ENCODE measurements around the gene MAN2B1.
"Not testable (repeated sequence)": the region's sequence is repeated elsewhere in the genome, so short reads cannot be mapped to it uniquely, and the experiment has no call there.

The MAN2B1 gene

DNA sequence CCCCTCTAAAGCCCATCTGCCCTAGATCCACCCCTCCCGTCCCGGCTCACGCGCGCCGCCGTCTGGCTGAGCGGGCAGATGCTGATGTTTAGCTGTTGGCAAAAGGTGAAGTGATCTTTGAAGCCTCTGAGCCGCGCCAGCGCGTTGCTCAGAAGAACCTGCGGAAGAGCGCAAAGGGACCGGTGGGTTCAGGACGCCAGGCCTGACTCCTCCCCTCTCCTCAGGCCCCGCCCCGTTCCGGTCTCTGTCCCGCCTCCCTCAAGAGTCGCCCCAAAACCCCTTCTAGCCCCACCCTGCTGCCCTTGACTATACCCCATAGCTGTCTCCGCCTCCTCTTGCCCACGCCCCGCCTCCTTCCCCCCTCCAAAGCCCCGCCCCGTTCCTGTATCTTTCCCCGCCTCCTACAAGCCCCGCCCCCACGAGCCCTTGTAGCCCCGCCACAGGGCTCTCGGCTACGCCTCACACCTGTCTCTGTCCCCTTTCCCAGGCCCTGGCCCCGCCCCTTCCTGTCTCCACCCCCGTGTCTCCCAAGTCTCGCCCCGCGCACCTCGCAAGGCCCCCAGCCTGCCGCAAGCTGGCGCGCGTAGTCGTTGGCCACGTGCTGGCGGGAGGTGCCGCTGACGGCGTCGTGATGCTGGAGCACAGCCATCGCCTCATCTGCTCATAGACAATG, 9.5 kb downstream of the MAN2B1 start:
- DNase-seq: no peak

DNA sequence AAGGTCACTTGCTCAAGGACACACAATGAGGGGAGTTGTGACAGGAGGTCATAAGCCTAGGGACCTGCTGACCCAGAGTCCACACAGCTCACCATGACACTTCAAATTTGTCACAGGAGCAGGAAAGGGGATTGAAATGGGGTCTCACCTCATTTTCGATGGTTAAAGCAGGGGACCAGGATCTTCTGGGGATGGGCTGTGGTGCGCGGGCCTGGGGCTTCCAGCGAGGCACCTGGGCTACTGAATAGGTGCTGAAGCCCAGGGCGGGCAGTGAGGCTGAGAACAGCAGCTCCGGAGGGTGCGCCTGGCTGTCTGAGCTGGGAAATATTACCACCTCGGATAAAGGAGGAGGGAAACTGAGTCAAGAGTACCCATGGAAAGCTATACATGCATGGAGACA, 11.0 kb downstream of the MAN2B1 start:
- no peak for DNase-seq

DNA sequence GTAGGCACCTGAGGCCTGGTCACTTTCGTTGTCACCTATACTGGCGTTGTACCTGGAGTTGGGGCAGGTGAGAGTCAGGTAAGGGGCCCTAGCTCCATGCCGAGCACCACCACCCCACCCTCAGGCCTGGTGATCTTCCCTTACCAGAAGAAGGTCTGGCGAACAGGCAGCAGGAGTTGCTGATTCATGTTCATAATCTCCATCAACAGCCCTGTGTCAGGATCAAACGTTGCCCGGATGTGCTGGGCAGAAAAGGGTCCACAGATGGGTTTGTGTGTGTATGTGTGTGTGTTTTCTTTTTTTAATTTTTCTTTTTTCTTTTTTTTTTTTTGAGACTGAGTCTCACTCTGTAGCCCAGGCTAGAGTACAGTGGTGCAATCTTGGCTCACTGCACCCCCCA, 14.3 kb downstream of the MAN2B1 start:
- no peak for DNase-seq

DNA sequence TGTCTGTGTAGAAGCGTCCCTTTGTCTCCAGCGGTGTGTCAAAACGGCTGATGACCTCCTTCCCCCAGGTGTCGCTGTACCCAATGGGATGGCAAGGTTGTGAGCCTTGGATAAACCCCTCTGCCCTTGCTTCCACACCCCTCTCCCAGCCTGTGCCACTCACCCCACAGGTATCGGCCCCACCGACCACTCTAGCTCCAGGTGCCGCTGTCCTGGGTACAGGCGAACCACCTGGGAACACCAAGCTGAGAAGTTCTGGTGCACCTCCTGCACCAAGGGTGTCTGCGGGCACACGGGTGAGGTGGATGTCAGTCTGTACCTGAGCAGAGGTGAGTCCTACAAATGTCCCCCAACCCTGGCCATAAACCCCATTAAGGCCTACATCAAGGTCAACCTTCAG, 16.6 kb downstream of the MAN2B1 start:
- DNase-seq: no peak

DNA sequence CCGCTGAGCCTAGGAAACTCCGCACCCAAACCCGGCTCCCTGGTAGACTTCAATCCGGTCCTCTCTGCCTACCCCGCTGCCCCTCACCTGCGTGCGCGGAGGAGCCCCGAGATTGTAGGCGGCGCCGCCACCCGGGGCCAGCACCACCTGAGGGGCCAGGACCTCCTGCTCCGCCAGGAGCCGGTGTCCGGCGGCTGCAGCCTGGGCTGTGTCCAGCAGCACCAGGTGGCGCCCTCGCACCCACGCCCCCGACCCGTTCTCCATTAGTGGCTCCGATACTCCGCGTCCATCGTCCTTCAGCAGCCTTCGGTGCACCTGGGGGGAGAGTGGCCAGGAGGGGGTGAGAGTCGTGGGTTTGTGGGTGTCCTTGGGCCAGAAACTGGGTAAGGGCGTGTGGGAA, 18.5 kb downstream of the MAN2B1 start:
- DNase-seq: no peak

DNA sequence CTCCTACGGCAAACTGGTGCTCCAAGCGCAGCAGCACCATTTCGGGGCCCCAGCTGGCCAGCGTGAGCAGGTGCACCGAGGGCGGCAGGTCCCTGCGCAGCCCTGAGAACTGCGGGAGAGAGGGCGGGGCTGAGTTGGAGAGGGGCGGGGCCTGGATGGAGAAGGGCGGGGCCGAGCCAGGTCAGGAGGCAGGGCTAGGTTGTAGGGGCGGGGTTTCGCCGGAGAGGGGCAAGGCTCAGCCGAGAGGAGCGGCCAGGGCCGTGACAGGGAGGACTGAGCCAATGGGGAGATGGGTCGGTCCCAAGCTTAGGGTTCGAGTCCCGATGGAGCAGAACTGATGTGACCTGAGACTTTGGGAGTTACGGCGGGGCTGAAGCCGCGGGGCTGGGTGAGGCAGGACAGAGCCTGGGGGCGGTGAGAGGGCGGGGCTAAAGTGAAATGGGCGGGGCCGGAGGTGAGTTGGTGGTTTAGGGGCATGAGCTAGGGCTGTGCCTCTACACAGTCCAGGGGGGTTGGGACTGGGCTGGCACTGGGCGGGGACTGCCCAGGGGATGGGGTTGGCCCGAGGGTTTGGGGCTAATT, 19.0 kb downstream of the MAN2B1 start:
- DNase-seq: no peak

DNA sequence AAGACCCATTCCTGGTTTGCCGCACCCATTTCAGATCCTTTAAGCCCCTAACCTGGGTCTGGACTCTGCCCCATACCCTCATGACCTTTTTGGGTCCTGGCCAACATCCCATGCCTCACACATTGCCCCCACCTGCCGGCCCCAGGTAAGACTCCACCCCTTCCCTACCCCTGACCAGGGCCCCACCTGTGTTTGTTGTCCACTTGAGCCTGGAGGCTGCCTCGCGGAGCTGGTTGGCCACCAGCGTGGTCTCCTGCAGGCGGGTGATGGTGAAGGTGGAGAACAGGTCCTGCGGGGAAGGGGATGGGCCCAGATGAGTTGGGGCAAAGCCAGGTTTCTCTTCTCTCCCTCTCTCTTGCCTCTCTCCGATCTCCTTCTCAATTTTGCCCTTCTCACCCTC, 19.5 kb downstream of the MAN2B1 start:
- DNase-seq: no peak

DNA sequence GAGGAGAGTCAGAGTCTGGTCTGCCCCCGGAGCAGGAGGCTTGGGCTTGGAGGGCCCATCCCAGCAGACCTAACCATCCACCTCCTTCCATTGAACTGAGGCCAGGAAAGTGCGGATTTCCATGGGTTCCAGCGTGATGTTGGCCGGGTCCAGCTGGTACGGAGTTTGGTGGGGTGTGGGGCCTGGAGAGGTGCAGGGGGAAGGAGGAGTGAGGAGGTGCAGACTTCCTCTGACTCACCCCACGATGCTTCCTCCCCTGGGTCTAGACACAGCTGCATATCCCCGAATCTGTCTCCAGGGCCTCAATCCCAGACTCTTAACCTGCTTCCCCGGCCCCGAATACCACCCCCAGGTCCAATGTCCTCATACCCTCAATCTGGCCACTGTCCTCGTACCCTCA, 20.0 kb downstream of the MAN2B1 start:
- DNase-seq: no peak

DNA sequence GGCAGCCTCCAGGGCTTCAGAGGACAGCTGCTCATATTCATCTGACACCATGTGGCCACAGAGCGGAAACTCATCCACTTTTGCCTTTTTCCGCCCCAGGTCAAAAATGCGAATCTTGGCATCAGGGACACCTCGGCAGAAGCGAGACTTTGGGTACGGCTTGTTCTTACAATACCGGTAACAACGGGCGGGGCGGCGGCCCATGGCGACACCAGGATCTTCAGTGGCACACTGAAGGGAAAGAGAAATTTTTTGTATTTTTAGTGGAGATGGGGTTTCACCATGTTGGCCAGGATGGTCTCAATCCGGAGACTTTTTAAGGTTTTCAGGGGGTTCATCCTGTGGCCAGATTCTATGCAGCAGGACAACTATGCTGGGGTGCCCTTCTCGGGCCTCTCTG, 22.8 kb downstream of the MAN2B1 start:
- not testable (repeated sequence) for DNase-seq

DNA sequence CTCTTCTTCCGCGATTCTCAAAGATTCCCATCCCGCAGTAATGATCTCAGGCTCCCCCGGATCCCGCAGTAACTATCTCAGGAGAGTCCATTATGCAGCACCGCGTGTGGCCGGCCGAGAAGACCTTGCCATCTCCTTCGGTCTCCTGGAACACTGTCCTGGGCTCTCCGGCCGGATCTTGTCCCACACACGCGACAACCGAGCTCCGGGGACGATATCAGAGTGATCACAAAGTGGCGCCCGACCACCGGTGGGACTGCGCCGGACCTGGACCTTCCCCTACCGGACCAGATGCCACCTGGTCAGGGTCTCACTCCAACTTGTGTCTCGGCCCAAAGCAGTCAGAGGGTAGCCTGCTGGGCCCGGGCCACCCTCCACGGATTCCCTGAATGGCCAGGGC, 24.0 kb downstream of the MAN2B1 start:
- no peak for DNase-seq

DNA sequence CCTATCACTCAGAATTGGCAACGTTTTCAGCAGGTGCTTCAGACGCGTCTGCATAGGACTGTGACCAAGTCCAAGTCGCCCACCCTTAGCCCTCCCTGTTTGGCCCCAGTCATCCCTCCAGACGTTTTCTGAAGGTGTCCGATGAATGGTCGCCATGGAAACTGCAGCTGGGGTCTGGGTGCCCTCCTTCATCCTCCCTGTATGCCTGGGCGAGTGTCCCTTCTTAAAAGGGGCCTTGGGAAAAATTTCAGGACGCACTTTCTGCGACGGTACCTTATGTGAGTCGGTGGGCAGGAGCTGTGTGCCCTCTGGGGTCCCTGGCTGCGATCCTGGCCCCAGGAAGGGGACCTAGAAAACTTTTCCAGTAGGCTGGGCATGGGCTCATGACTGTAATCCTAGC, 25.1 kb downstream of the MAN2B1 start:
- DNase-seq: no peak

DNA sequence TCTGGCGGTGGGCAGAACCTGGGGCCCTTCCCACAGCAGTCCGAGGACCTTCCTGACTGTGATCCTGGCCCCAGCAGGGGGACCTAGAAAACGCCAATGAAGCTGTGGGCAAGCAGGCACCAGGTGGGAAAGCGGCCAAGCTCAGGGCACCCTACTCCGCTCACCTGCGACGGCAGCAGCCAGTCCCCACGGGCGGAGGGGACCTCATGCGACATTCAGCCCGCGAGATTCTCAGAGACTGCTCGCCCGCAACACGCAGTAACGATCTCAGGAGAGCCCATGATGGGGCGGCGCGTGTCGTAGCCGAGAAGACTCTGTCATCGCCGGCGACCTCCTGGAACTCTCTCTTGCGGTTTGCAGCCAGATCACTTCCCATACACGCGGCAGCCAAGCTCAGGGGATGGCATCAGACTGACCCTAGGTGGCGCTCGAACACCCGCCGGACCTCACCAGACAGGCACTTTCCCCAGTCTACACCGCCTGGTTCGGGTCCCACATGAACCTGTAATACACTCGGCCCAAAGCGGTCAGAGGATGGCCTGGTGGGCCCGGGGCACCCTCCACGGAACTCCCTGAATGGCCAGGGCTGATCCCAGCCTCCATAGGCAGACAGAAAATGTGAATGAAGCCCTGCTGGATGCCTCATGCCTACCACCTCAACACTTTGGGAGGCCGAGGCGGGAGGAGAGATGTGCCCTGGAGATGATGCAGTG, 26.5 kb downstream of the MAN2B1 start:
- no peak for DNase-seq

DNA sequence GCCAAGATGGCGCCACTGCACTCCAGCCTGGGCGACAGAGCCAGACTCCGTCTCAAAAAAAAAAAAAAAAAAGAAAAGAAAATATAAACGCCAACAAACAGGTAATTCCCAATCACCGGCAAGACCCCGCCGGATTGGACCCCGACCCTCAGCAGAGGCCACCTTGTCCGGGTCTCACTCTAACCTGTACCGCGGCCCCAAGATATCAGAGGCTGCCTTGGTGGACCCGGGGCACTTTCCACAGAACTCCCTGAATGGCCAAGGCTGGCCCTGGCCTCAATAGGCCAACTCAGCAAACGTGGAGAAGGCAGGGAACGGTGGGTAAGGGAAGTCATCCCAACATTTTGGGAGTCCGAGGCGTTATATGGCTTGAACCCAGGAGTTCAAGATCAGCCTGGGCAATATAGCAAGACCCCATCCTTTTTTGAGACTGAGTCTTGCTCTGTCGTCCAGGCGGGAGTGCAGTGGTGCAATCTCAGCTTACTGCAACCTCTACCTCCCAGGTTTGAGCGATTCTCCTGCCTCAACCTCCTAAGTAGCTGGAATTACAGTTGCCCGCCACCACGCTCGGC, 27.8 kb downstream of the MAN2B1 start:
- no peak for DNase-seq

DNA sequence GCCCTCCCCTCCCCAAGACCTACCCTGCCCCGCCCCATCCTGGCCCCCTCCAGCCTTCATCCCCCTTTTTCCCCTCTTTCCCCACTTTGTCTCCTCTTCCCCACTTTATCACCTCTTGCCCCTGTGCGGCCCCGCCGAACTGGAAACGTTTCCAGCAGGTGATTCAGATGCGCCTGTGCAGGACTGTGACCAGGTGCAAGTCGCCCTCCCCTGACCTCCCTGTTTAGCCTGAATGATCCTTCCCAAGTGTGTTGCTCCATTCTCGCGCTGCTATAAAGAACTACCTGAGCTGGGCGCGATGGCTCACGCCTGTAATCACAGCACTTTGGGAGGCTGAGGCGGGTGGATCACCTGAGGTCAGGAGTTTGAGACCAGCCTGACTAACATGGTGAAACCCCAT, 29.9 kb downstream of the MAN2B1 start:
- no peak for DNase-seq

DNA sequence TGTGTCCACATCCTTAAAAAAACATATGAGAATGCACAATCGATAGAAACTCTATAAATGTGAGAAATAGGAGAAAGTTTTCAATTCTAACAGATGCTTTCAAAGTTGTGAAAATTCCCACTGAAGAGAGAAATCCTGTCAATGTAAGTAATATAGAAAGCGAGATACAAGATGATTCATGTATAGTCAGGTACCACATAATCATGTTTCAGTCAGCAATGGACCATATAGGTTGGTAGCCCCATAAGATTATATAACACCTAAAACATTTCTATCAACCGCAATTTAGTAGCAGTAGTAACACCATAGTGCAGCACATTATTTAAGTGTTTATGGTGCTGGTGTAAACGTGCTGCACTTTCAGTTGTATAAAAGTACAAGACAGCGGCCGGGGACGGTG, 37.3 kb downstream of the MAN2B1 start:
- no peak for DNase-seq

DNA sequence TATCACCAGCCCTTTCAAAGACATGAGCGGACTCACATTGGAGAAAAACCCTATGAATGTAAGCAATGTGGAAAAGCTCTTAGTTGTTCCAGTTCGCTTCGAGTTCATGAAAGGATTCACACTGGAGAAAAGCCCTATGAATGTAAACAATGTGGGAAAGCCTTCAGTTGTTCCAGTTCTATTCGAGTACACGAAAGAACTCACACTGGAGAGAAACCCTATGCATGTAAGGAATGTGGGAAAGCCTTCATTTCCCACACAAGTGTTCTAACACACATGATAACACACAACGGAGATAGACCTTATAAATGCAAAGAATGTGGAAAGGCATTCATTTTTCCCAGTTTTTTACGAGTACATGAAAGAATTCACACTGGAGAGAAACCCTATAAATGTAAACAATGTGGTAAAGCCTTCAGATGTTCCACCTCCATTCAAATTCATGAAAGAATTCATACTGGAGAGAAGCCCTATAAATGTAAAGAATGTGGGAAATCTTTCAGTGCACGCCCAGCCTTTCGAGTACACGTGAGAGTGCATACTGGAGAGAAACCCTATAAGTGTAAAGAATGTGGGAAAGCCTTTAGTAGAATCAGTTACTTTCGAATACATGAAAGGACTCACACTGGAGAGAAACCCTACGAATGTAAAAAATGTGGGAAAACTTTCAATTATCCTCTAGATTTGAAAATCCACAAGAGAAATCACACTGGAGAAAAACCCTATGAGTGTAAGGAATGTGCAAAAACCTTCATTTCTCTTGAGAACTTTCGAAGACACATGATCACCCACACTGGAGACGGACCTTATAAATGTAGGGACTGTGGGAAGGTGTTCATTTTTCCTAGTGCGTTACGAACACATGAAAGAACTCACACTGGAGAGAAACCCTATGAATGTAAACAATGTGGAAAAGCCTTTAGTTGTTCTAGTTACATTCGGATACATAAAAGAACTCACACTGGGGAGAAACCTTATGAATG, 38.2 kb downstream of the MAN2B1 start:
- DNase-seq: no peak

DNA sequence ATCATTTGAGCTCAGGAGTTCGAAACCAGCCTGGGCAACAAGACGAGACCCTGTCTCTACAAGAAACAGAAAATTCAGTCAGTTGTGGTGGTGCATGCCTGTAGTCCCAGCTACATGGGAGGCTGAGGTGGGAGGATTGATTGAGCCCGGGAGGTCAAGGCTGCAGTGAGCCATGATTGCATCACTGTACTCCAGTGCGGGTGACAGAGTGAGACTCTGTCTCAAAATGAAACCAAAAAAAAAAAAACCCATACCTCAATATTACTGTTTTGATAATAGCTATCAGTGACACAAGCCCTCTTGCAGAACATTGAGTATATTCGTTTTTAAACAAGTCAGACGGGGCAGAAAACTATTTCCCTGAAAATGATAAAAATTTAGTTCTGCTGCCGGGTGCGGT, 39.6 kb downstream of the MAN2B1 start:
- DNase-seq: no peak

DNA sequence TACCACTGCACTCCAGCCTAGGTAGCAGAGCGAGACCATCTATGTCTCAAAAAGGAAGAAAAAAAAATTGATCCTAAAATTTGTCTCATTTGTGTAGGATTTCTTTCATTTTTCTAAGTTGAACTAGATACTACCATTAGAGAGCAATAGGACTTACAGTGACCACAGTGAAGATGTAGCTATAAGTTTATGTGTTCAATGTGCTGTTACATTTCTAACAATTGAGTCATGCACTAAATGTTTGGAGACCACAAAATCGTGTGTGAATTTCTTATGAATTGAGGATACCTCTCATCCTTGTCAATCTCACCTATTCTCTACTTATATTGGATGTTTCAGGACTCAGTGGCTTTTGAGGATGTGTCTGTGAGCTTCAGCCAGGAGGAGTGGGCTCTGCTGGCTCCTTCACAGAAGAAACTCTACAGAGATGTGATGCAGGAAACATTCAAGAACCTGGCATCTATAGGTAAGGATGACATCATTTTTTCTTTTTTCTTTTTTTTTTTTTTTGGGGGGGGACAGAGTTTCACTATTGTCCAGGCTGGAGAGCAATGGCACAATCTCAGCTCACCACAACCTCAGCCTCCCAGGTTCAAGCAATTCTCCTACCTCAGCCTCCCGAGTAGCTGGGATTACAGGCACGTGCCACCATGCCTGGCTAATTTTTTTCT, 43.0 kb downstream of the MAN2B1 start:
- no peak for DNase-seq

DNA sequence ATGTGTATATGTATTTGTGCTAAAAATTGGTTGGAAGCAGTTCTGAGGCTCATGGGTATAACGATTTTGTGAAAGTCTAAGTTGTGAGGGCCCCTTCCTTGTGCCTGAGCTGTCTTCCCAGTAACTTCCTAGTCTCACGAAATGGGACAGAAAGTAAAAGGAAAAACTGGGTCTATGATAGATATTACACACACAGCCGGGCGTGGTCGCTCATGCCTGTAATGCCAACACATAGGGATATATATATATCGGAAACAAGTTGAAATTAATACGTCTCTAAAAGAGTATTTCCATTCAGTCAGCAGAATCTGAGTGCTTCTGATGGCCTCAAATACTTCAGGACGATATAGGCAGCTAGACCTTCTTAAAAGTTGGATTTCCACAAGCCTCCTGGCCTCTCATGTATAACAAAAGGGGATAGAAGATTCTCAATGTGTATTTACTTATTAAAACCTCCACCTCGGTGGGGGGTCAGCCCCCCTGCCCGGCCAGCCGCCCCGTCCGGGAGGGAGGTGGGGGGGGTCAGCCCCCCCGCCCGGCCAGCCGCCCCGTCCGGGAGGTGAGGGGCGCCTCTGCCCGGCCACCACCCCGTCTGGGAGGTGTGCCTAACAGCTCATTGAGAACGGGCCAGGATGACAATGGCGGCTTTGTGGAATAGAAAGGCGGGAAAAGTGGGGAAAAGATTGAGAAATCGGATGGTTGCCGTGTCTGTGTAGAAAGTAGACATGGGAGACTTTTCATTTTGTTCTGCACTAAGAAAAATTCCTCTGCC, 45.1 kb downstream of the MAN2B1 start:
- not testable (repeated sequence) for DNase-seq

DNA sequence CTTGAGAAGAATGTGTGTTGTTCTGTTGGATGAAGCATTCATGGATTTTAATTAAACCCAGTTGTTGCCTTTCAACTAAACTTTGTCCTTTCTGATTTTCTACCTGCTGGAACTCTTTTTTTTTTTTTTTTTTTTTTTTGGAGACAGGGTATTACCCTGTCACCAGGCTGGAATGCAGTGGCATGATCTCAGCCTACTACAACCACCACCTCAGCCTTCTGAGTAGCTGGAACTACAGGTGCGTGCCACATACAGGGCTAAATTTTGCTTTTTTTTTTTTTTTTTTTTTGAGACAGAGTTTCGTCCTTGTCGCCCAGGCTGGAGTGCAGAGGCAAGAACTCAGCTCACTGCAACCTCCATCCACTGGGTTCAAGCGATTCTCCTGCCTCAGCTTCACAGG, 48.9 kb downstream of the MAN2B1 start:
- DNase-seq: no peak

DNA sequence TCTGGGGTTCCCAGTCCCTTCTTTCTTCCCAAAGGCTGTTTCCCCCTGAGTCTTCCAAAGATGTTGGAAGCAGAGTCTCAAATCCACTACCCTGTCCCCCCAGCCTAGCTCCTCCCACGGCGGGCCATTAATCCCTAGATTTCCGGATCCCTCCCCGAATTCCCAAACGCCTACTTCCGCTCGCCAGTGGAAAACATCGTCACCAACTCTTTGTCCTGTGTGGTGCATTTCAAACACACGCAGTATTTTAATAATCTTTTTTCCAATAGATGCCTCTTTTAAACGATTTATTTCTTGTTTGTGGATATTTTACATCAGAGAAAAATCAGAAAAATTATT, 55.2 kb downstream of the MAN2B1 start:
- DNase-seq: no peak

Measured in NCI-H187 treated with DMSO at 0.1 percent for 48 hours (cell line).